ENCODE results near the gene COL27A1.

COL27A1 gene

GRCh38 chr9:114299286-114300152 lies 144.2 kb downstream of the COL27A1 start (continued):
- no peak for TF ChIP-seq ZNF48 (tag by site-specific recombination; IDR thresholded peaks at IDR 0.05)

- ChIA-PET CTCF (interaction anchor here (0.8 to 3.2 kb wide), 3 partner anchors 9 to 618 kb away, joined by 4 to 20 read pairs (median 19); no protein-coding TSS in a partner anchor), POLR2A (no interaction called here)
- no peak for TF ChIP-seq ZNF530 (tag by site-specific recombination; IDR thresholded peaks at IDR 0.05; ENCODE audit: low read depth)
- no peak for TF ChIP-seq ZNF221 (tag by site-specific recombination; IDR thresholded peaks at IDR 0.05; ENCODE audit: borderline replicate concordance)
- no peak for TF ChIP-seq BCL11B (tag by site-specific recombination; IDR thresholded peaks at IDR 0.05; ENCODE audit: low read depth)
- TF ChIP-seq ZNF423 (tag by site-specific recombination; IDR thresholded peaks at IDR 0.05): no peak
- TF ChIP-seq YY1 (tag by site-specific recombination; IDR thresholded peaks at IDR 0.05): no peak
- TF ChIP-seq ZNF624 (tag by site-specific recombination; IDR thresholded peaks at IDR 0.05): no peak
- TF ChIP-seq, protein P1, sequence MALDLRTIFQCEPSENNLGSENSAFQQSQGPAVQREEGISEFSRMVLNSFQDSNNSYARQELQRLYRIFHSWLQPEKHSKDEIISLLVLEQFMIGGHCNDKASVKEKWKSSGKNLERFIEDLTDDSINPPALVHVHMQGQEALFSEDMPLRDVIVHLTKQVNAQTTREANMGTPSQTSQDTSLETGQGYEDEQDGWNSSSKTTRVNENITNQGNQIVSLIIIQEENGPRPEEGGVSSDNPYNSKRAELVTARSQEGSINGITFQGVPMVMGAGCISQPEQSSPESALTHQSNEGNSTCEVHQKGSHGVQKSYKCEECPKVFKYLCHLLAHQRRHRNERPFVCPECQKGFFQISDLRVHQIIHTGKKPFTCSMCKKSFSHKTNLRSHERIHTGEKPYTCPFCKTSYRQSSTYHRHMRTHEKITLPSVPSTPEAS (tag by site-specific recombination; IDR thresholded peaks at IDR 0.05): no peak
- TF ChIP-seq, protein P2, sequence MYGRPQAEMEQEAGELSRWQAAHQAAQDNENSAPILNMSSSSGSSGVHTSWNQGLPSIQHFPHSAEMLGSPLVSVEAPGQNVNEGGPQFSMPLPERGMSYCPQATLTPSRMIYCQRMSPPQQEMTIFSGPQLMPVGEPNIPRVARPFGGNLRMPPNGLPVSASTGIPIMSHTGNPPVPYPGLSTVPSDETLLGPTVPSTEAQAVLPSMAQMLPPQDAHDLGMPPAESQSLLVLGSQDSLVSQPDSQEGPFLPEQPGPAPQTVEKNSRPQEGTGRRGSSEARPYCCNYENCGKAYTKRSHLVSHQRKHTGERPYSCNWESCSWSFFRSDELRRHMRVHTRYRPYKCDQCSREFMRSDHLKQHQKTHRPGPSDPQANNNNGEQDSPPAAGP (tag by site-specific recombination; IDR thresholded peaks at IDR 0.05): no peak
- no peak for TF ChIP-seq ZBTB7A (tag by site-specific recombination; IDR thresholded peaks at IDR 0.05; ENCODE audit: low read depth)
- TF ChIP-seq ZNF660 (tag by site-specific recombination; IDR thresholded peaks at IDR 0.05): no peak
- no peak for TF ChIP-seq ZNF416 (tag by site-specific recombination; IDR thresholded peaks at IDR 0.05)
- H3K27ac ChIP-seq (ENCODE audit: extremely low read depth, low read depth, low read length): no peak overlapping the region
- no peak overlapping the region for H3K4me3 ChIP-seq (ENCODE audit: low read depth, low read length)
- no peaks in the 10 kb centered on the region for H3K9me3 ChIP-seq (ENCODE audit: control insufficient read depth, insufficient read depth, low read depth, low read length)
- H3K36me3 ChIP-seq (ENCODE audit: control insufficient read depth in 2 of 2, insufficient read depth in 1 of 2, low read length in 2 of 2): peaks cover 0 to 4% of the 10 kb centered on the region in 2 experiments; a peak in 2 of 3 replicates
- H3K4me1 ChIP-seq (ENCODE audit: control insufficient read depth, insufficient read depth, low read length): no peaks in the 10 kb centered on the region
These were observed 145.0 kb downstream of the COL27A1 start for GRCh38 chr9:114300153-114300845.

DNA sequence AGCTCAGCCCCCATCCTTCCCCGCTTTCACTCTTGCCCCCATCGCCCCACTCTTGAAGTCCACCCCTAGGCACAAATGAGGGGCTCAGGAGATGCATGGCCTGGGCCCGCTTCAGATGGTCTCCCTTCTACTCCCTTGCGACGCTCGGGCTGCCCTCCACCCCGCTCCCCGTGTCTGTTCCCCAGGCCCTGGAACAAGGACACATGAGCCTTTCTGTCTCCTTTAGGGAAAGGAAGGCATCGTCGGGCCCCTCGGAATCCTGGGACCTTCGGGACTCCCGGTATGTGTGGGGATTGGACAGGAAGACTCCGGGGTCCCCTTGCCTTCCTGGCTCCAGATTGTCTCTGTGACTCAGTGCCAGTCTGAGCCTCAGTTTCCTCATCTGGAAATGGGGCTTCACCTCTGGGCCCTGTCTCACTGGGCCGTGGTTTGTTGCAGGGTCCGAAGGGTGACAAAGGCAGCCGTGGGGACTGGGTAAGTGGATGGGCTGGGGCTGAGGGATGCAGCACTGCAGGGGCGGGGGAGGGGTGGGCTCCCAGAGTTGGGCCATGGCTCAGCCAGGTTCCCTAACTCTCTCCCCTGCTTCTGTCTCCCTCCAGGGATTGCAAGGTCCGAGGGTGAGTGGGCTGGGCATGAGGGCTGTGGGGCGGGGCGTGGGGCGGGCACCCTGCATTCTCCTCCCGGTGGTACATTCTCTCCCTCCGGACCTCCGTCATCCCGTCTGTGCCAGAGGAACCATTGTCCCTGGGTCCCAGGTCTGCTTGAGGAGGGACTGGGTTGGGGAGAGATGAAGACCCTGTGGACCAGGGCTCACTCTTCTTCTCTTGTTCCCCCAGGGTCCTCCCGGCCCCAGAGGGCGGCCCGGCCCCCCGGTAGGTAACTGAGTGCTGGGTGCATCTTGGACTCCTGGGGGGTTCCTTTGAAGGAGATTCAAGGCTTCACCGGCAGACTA lies 145.8 kb downstream of the COL27A1 start:
- Histone ChIP-seq H3K4me1 (ENCODE audit: control insufficient read depth, insufficient read depth, low read length) (no peaks in the 10 kb centered on the region; the same call in 1 of the 2 replicates), H3K4me3 (ENCODE audit: low read depth, low read length) (no peak overlapping the region), H3K27ac (ENCODE audit: extremely low read depth, low read depth, low read length) (no peak overlapping the region), H3K36me3 (ENCODE audit: control insufficient read depth in 2 of 2, insufficient read depth in 1 of 2, low read length in 2 of 2) (peaks cover 0 to 4% of the 10 kb centered on the region in 2 experiments; a peak in 1 of 3 replicates), H3K9me3 (ENCODE audit: control insufficient read depth, insufficient read depth, low read depth, low read length) (no peaks in the 10 kb centered on the region)
- ChIA-PET CTCF (interaction anchor here (1.0 to 2.7 kb wide), 4 partner anchors 8 to 193 kb away, joined by 4 to 19 read pairs (median 6); no protein-coding TSS in a partner anchor), POLR2A (no interaction called here)
- no peak for TF ChIP-seq ZNF239 (tag by site-specific recombination; IDR thresholded peaks at IDR 0.05)
- TF ChIP-seq ZNF157 (tag by site-specific recombination; IDR thresholded peaks at IDR 0.05): no peak
- TF ChIP-seq, protein P3, sequence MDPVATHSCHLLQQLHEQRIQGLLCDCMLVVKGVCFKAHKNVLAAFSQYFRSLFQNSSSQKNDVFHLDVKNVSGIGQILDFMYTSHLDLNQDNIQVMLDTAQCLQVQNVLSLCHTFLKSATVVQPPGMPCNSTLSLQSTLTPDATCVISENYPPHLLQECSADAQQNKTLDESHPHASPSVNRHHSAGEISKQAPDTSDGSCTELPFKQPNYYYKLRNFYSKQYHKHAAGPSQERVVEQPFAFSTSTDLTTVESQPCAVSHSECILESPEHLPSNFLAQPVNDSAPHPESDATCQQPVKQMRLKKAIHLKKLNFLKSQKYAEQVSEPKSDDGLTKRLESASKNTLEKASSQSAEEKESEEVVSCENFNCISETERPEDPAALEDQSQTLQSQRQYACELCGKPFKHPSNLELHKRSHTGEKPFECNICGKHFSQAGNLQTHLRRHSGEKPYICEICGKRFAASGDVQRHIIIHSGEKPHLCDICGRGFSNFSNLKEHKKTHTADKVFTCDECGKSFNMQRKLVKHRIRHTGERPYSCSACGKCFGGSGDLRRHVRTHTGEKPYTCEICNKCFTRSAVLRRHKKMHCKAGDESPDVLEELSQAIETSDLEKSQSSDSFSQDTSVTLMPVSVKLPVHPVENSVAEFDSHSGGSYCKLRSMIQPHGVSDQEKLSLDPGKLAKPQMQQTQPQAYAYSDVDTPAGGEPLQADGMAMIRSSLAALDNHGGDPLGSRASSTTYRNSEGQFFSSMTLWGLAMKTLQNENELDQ (tag by site-specific recombination; IDR thresholded peaks at IDR 0.05; ENCODE audit: low read depth): no peak
- no peak for TF ChIP-seq ZNF214 (tag by site-specific recombination; IDR thresholded peaks at IDR 0.05; ENCODE audit: borderline replicate concordance)
- TF ChIP-seq ZNF48 (tag by site-specific recombination; IDR thresholded peaks at IDR 0.05): no peak
- no peak for TF ChIP-seq ZNF76 (tag by site-specific recombination; IDR thresholded peaks at IDR 0.05; ENCODE audit: borderline replicate concordance, low read depth)
- no peak for TF ChIP-seq ZNF600 (tag by site-specific recombination; IDR thresholded peaks at IDR 0.05)
- no peak for TF ChIP-seq ZNF121 (tag by site-specific recombination; IDR thresholded peaks at IDR 0.05)
- no peak for TF ChIP-seq HOXA7 (CRISPR knock-in tag; IDR thresholded peaks at IDR 0.05; ENCODE audit: borderline replicate concordance)
- no peak for TF ChIP-seq KLF16 (tag by site-specific recombination; IDR thresholded peaks at IDR 0.05)
- no peak for TF ChIP-seq ZNF18 (tag by site-specific recombination; IDR thresholded peaks at IDR 0.05)
- no peak for TF ChIP-seq SP2 (tag by site-specific recombination; IDR thresholded peaks at IDR 0.05)
- no peak for TF ChIP-seq ZNF621 (tag by site-specific recombination; IDR thresholded peaks at IDR 0.05)

Data from HEK293 (cell line).